DOHH2 (cell line): ENCODE data around the gene FOXK1.

Experiments used
- H3F3A ChIP-seq: fragments of 200-600 bp; sonication (generic), shearing (Covaris generic); 2 replicates; pipeline ENCODE4 v1.6.0; 2016; ENCODE audit warnings: antibody characterized with exemption, mild to moderate bottlenecking; ENCODE audit not compliant: control insufficient read depth, insufficient read depth
- H3K27ac ChIP-seq: fragments of 200-600 bp; sonication (generic); 2 replicates; pipeline ENCODE4 v1.5.1; 2014; ENCODE audit warnings: low read depth, mild to moderate bottlenecking, low read length, moderate library complexity
- H3K27me3 ChIP-seq: fragments of 200-600 bp; sonication (generic); 2 replicates; pipeline ENCODE4 v1.6.1; 2014; ENCODE audit warnings: mild to moderate bottlenecking, low read length, mixed read lengths; ENCODE audit not compliant: control insufficient read depth
- H3K36me3 ChIP-seq: fragments of 200-600 bp; sonication (generic); 2 replicates; pipeline ENCODE4 v1.6.1; 2014; ENCODE audit warnings: mild to moderate bottlenecking, low read length, moderate library complexity, mixed read lengths; ENCODE audit not compliant: control insufficient read depth
- H3K4me1 ChIP-seq: fragments of 200-600 bp; sonication (generic); 2 replicates; pipeline ENCODE4 v1.6.1; 2014; ENCODE audit warnings: mild to moderate bottlenecking, low read length, mixed read lengths; ENCODE audit not compliant: control insufficient read depth
- H3K4me2 ChIP-seq: fragments of 200-600 bp; sonication (generic); 2 replicates; pipeline ENCODE4 v1.6.0; 2014; ENCODE audit warnings: mild to moderate bottlenecking, low read length, moderate library complexity
- H3K4me3 ChIP-seq: fragments of 200-600 bp; sonication (generic); 2 replicates; pipeline ENCODE4 v1.5.1; 2014; ENCODE audit warnings: mild to moderate bottlenecking, low read length, mixed read lengths
- H3K79me2 ChIP-seq: fragments of 200-600 bp; sonication (generic); 2 replicates; pipeline ENCODE4 v1.6.1; 2014; ENCODE audit warnings: mild to moderate bottlenecking, low read length, mixed read lengths; ENCODE audit not compliant: control insufficient read depth
- H3K9me2 ChIP-seq: fragments of 200-600 bp; sonication (generic); replicated peaks from 2 replicates; pipeline ENCODE4 v1.6.1; 2014; ENCODE audit warnings: mild to moderate bottlenecking, low read length, mixed read lengths; ENCODE audit not compliant: control insufficient read depth
- H3K9me3 ChIP-seq: fragments of 200-600 bp; sonication (generic); 2 replicates; pipeline ENCODE4 v1.6.1; 2014; ENCODE audit warnings: antibody characterized with exemption, low read length, mixed read lengths; ENCODE audit not compliant: control insufficient read depth, insufficient read depth
- H4K20me1 ChIP-seq: fragments of 200-600 bp; sonication (generic); 2 replicates; pipeline ENCODE4 v1.6.0; 2014; ENCODE audit warnings: low read depth, mild to moderate bottlenecking, antibody characterized with exemption, low read length, moderate library complexity; ENCODE audit not compliant: control insufficient read depth, insufficient read depth
- CTCF ChIP-seq: fragments of 200-600 bp; sonication (generic); IDR thresholded peaks from one replicate; pipeline ENCODE4 v1.5.1; 2014; ENCODE audit warnings: antibody characterized with exemption, mild to moderate bottlenecking, low read depth, low read length; ENCODE audit not compliant: poor library complexity, severe bottlenecking
- EZH2phosphoT487 ChIP-seq: fragments of 200-600 bp; sonication (generic); IDR thresholded peaks from 2 replicates; pipeline ENCODE4 v1.6.1; 2017; ENCODE audit warnings: borderline replicate concordance, mild to moderate bottlenecking, antibody characterized with exemption, low read length, moderate library complexity, mixed read lengths

The FOXK1 gene

GRCh38 chr7:4661871-4662270 lies 20.2 kb upstream of the FOXK1 start:
- Histone ChIP-seq H3F3A (no peaks in the 10 kb centered on the region), H3K4me3 (no peak overlapping the region), H4K20me1 (no peaks in the 10 kb centered on the region), H3K27ac (no peak overlapping the region), H3K79me2 (no peaks in the 10 kb centered on the region), H3K9me2 (no peaks in the 10 kb centered on the region), H3K4me1 (no peaks in the 10 kb centered on the region), H3K27me3 (no peaks in the 10 kb centered on the region), H3K9me3 (peaks cover 29% of the 10 kb centered on the region), H3K4me2 (no peak overlapping the region), H3K36me3 (no peaks in the 10 kb centered on the region)
- TF ChIP-seq EZH2phosphoT487, result no peak

DNA sequence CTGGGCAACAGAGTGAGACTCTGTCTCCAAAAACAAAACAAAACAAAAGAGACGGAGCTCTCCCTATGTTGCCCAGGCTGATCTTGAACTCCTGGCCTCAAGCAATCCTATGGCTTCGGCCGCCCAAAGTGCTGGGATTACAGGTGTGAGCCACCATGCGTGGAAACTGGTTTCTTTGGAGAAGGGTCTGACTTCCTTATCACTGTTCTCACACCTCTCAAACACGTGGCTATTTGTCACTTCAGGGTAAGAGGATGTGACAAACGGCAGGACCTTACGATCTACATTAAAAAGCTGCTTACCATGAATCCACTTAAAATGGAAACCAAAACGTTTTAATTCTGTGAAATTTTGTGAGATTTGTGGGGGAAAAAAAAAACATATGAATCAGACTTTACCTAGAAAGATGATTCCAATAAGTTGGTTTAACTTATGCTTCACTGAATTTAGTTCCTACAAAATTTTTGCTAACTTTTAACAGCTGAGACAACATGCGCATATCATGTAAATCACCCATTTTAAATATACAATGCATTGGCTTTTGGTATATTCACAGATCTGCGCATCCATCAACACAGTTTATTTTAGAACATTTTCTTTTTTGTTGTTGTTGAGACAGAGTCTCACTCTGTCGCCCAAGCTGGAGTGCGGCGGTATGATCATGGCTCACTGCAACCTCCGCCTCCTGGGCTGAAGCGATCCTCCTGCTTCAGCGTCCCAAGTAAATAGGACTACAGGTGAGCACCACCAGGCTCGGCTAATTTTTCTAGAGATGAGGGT lies 18.7 kb upstream of the FOXK1 start:
- H3K4me1 ChIP-seq, result no peaks in the 10 kb centered on the region
- no peaks in the 10 kb centered on the region for H3K27me3 ChIP-seq
- H3F3A ChIP-seq, result no peaks in the 10 kb centered on the region

GRCh38 chr7:4665661-4666060 lies 16.4 kb upstream of the FOXK1 start:
- Histone ChIP-seq H3K36me3 (no peaks in the 10 kb centered on the region), H3K9me3 (peaks cover 4% of the 10 kb centered on the region; the same call in 1 of the 2 replicates), H3F3A (no peaks in the 10 kb centered on the region), H3K79me2 (no peaks in the 10 kb centered on the region), H3K4me1 (no peaks in the 10 kb centered on the region), H3K27ac (no peak overlapping the region), H4K20me1 (no peaks in the 10 kb centered on the region), H3K4me3 (no peak overlapping the region), H3K27me3 (no peaks in the 10 kb centered on the region), H3K9me2 (no peaks in the 10 kb centered on the region), H3K4me2 (no peak overlapping the region)
- TF ChIP-seq EZH2phosphoT487 (no peak), CTCF (no peak)

More for the DNA sequence above, 18.7 kb upstream of the FOXK1 start:
- no peaks in the 10 kb centered on the region for H3K36me3 ChIP-seq
- no peak overlapping the region for H3K4me2 ChIP-seq
- TF ChIP-seq CTCF (no peak), EZH2phosphoT487 (no peak)
- H3K27ac ChIP-seq, result no peak overlapping the region
- no peaks in the 10 kb centered on the region for H3K9me2 ChIP-seq
- H3K4me3 ChIP-seq, result no peak overlapping the region
- no peaks in the 10 kb centered on the region for H3K79me2 ChIP-seq
- H4K20me1 ChIP-seq, result no peaks in the 10 kb centered on the region
- peaks cover 20% of the 10 kb centered on the region for H3K9me3 ChIP-seq

DNA sequence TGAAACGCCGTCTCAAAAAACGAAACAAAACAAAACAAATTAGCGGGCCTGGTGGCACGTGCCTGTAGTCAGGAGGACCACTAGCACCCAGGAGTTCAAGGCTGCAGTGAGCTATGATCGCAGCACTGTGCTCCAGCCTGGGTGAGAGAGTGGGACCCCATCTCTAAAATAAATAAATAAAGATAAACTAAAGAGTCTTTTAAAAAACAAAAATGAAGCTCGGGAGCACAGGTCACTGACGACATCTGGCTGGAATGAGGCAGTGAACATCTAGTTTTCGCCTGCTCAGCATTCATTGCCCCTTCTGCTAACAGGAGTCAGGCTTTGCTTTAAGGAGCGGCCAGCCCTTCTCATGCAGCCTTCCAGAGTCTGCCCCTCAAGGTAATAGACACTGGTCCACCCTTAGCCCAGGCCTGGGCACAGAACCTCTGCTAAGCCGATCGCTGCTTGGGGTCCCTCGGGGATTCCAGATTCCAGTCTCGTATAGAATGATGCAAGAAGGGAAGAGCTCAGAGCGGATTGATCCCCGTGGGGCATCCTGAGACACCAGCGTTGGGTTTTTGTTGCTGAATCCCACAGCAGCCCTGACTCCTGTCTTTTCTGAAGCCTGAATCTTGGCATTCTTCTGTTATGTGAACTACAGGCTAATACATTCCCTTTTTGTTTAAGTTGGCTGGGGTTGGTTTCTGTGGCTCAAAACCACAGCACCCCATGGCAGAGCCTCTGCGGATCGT lies 14.2 kb upstream of the FOXK1 start:
- Histone ChIP-seq H3K27me3 (peaks cover 3% of the 10 kb centered on the region; the same call in 1 of the 2 replicates), H3K4me1 (no peaks in the 10 kb centered on the region), H3F3A (no peaks in the 10 kb centered on the region), H3K4me2 (no peak overlapping the region), H3K4me3 (no peak overlapping the region), H3K79me2 (no peaks in the 10 kb centered on the region), H3K9me3 (no peaks in the 10 kb centered on the region), H4K20me1 (no peaks in the 10 kb centered on the region), H3K9me2 (no peaks in the 10 kb centered on the region), H3K36me3 (no peaks in the 10 kb centered on the region), H3K27ac (no peak overlapping the region)
- TF ChIP-seq EZH2phosphoT487, result no peak
- no peak for TF ChIP-seq CTCF
